PC-9 (cell line): ENCODE results near the gene MCCC2.

Source experiments
- CTCF ChIP-seq: fragments of 200-600 bp; sonication (generic); conservative IDR thresholded peaks from 2 replicates; pipeline ENCODE4 v1.6.1; 2017; ENCODE audit warnings: mixed run types, antibody characterized with exemption, mild to moderate bottlenecking, moderate library complexity
- EZH2 ChIP-seq: fragments of 200-600 bp; sonication (generic); IDR thresholded peaks from 2 replicates; pipeline ENCODE4 v1.8.0; 2017; ENCODE audit warnings: antibody characterized with exemption, low read depth

- no peak for TF ChIP-seq EZH2
- TF ChIP-seq CTCF: no peak
Observed at GRCh38 chr5:71564895-71565294, 22.2 kb upstream of the MCCC2 start.
